Trophoblast cell (in vitro differentiated cells and primary cell): ENCODE results near the gene ALG1L2.
"Not testable (repeated sequence)": the region's sequence is repeated elsewhere in the genome, so short reads cannot be mapped to it uniquely, and the experiment has no call there.

Experiments used
- DNase-seq, 2 donors: peaks; one replicate each; pipeline ENCODE4 v3.0.0-alpha.2; 2016
- H2AFZ ChIP-seq: 2 replicates; pipeline ENCODE4 v1.6.1; 2013; ENCODE audit warnings: low read length, moderate library complexity, mild to moderate bottlenecking; ENCODE audit not compliant: insufficient read depth, poor library complexity
- H2AK5ac ChIP-seq: 2 replicates; pipeline ENCODE4 v1.6.1; 2013; ENCODE audit warnings: mild to moderate bottlenecking, low read length
- H2BK120ac ChIP-seq: 2 replicates; pipeline ENCODE4 v1.6.1; 2013; ENCODE audit warnings: low read length, mild to moderate bottlenecking, moderate library complexity; ENCODE audit not compliant: insufficient read depth, poor library complexity
- H2BK12ac ChIP-seq: 2 replicates; pipeline ENCODE4 v1.6.1; 2013; ENCODE audit warnings: mild to moderate bottlenecking, low read length, moderate library complexity
- H2BK5ac ChIP-seq: 2 replicates; pipeline ENCODE4 v1.6.1; 2013; ENCODE audit warnings: low read length, low read depth, moderate library complexity, mild to moderate bottlenecking; ENCODE audit not compliant: poor library complexity
- H3K14ac ChIP-seq: 2 replicates; pipeline ENCODE4 v1.6.1; 2013; ENCODE audit warnings: mild to moderate bottlenecking, low read length
- H3K18ac ChIP-seq: 2 replicates; pipeline ENCODE4 v1.6.1; 2013; ENCODE audit warnings: mild to moderate bottlenecking, low read length
- H3K23ac ChIP-seq: 2 replicates; pipeline ENCODE4 v1.6.1; 2013; ENCODE audit warnings: low read length
- H3K27ac ChIP-seq: 2 replicates; pipeline ENCODE4 v1.5.1; 2013; ENCODE audit warnings: low read depth, mild to moderate bottlenecking, inconsistent platforms, low read length, moderate library complexity
- H3K27me3 ChIP-seq: 2 replicates; pipeline ENCODE4 v1.6.1; 2013; ENCODE audit warnings: inconsistent platforms, mild to moderate bottlenecking, low read length, moderate library complexity; ENCODE audit not compliant: insufficient read depth
- H3K36me3 ChIP-seq, 2 experiments: 1 replicate in 1 of 2; 2 replicates in 1 of 2; pipeline ENCODE4 v1.6.1; 2013; ENCODE audit warnings: low read length in 2 of 2, mild to moderate bottlenecking in 2 of 2, moderate library complexity in 1 of 2; ENCODE audit not compliant: insufficient read depth in 2 of 2, control insufficient read depth in 1 of 2
- H3K4ac ChIP-seq: 2 replicates; pipeline ENCODE4 v1.6.1; 2013; ENCODE audit warnings: low read depth, mild to moderate bottlenecking, low read length, moderate library complexity
- H3K4me1 ChIP-seq, 2 experiments: 1 replicate in 1 of 2; 2 replicates in 1 of 2; pipeline ENCODE4 v1.6.1; 2013; ENCODE audit warnings: low read length in 2 of 2, mild to moderate bottlenecking in 2 of 2, moderate library complexity in 1 of 2; ENCODE audit not compliant: insufficient read depth in 2 of 2, control insufficient read depth in 1 of 2
- H3K4me2 ChIP-seq: 2 replicates; pipeline ENCODE4 v1.6.1; 2013; ENCODE audit warnings: inconsistent platforms, mild to moderate bottlenecking, low read length, moderate library complexity
- H3K4me3 ChIP-seq: 2 replicates; pipeline ENCODE4 v1.5.1; 2013; ENCODE audit warnings: mild to moderate bottlenecking, low read depth, low read length, inconsistent platforms
- H3K79me1 ChIP-seq: one replicate; pipeline ENCODE4 v1.6.1; 2013; ENCODE audit warnings: low read length
- H3K79me2 ChIP-seq: 2 replicates; pipeline ENCODE4 v1.6.1; 2013; ENCODE audit warnings: low read length, mild to moderate bottlenecking; ENCODE audit not compliant: control insufficient read depth, insufficient read depth, poor library complexity
- H3K9ac ChIP-seq: 2 replicates; pipeline ENCODE4 v1.6.1; 2013; ENCODE audit warnings: mild to moderate bottlenecking, low read length
- H3K9me3 ChIP-seq: 2 replicates; pipeline ENCODE4 v1.6.1; 2013; ENCODE audit warnings: low read depth, mild to moderate bottlenecking, control low read depth, inconsistent platforms, low read length; ENCODE audit not compliant: insufficient read depth
- H4K12ac ChIP-seq: 2 replicates; pipeline ENCODE4 v1.6.1; 2013; ENCODE audit warnings: low read depth, mild to moderate bottlenecking, low read length, moderate library complexity
- H4K8ac ChIP-seq: 2 replicates; pipeline ENCODE4 v1.6.1; 2013; ENCODE audit warnings: low read depth, mild to moderate bottlenecking, low read length, moderate library complexity
- H4K91ac ChIP-seq: one replicate; pipeline ENCODE4 v1.6.1; 2013; ENCODE audit warnings: low read depth, mild to moderate bottlenecking, low read length, moderate library complexity
- WGBS: extraction: QIAGEN DNeasy Blood & Tissue Kit; methylation state at CpG from one replicate; pipeline ENCODE4 v1.1.7; 2013; ENCODE audit warnings: missing lambda C conversion rate; ENCODE audit not compliant: insufficient read length, insufficient coverage; ENCODE audit errors: extremely low coverage; 5-methylcytosine and 5-hydroxymethylcytosine counted together

The ALG1L2 gene

GRCh38 chr3:130125406-130125805 lies 43.8 kb downstream of the ALG1L2 start:
- H4K91ac ChIP-seq, H3K79me1 ChIP-seq, H4K12ac ChIP-seq, H3K79me2 ChIP-seq, H3K4me1 ChIP-seq, H2BK120ac ChIP-seq, H2AK5ac ChIP-seq, H3K27me3 ChIP-seq, H3K4ac ChIP-seq, H3K27ac ChIP-seq, H4K8ac ChIP-seq, H3K4me3 ChIP-seq, H3K14ac ChIP-seq, H3K9ac ChIP-seq, H3K23ac ChIP-seq, H2BK12ac ChIP-seq, H3K18ac ChIP-seq, H3K4me2 ChIP-seq, H2AFZ ChIP-seq, H3K36me3 ChIP-seq, H3K9me3 ChIP-seq, H2BK5ac ChIP-seq: not testable (repeated sequence)
- DNase-seq = peak in 1 of 2 donors; percentile 39
- WGBS = no CpG with 5 or more reads among the region's 2 CpGs

- not testable (repeated sequence) for H3K36me3 ChIP-seq, H3K27me3 ChIP-seq, H4K91ac ChIP-seq, H3K79me2 ChIP-seq, H2BK12ac ChIP-seq, H3K4me1 ChIP-seq, H4K12ac ChIP-seq, H3K14ac ChIP-seq, H4K8ac ChIP-seq, H3K4ac ChIP-seq, H2BK120ac ChIP-seq, H3K9ac ChIP-seq, H3K23ac ChIP-seq, H2BK5ac ChIP-seq, H3K27ac ChIP-seq, H2AK5ac ChIP-seq, DNase-seq, H3K79me1 ChIP-seq, H2AFZ ChIP-seq, H3K9me3 ChIP-seq, H3K4me2 ChIP-seq, H3K18ac ChIP-seq, H3K4me3 ChIP-seq
- no CpG with 5 or more reads among the region's 7 CpGs for WGBS
These were observed 54.7 kb downstream of the ALG1L2 start for GRCh38 chr3:130136337-130136736.

- H2AK5ac ChIP-seq = not testable (repeated sequence)
These were observed 56.1 kb downstream of the ALG1L2 start for GRCh38 chr3:130137685-130138084.

GRCh38 chr3:130138992-130139391 lies 57.4 kb downstream of the ALG1L2 start:
- H2BK5ac ChIP-seq, H3K23ac ChIP-seq, H3K14ac ChIP-seq, H4K91ac ChIP-seq, H2BK12ac ChIP-seq, H3K9me3 ChIP-seq, H3K18ac ChIP-seq, H3K4me2 ChIP-seq, H4K8ac ChIP-seq, H3K79me2 ChIP-seq, H3K27ac ChIP-seq, H3K4me1 ChIP-seq, H2AK5ac ChIP-seq, DNase-seq, H2BK120ac ChIP-seq, H3K36me3 ChIP-seq, H4K12ac ChIP-seq, H2AFZ ChIP-seq, H3K4me3 ChIP-seq, H3K9ac ChIP-seq, H3K4ac ChIP-seq, H3K79me1 ChIP-seq, H3K27me3 ChIP-seq: not testable (repeated sequence)
- WGBS = no CpG with 5 or more reads among the region's 8 CpGs

More at GRCh38 chr3:130137685-130138084, 56.1 kb downstream of the ALG1L2 start:
- not testable (repeated sequence) for H3K9me3 ChIP-seq, H4K91ac ChIP-seq, H3K79me2 ChIP-seq, H2AFZ ChIP-seq, H3K23ac ChIP-seq, H3K4ac ChIP-seq, H3K18ac ChIP-seq, H3K4me3 ChIP-seq, H3K27me3 ChIP-seq, H4K8ac ChIP-seq, H3K27ac ChIP-seq, H2BK5ac ChIP-seq, H2BK12ac ChIP-seq, H3K79me1 ChIP-seq, DNase-seq, H3K36me3 ChIP-seq, H2BK120ac ChIP-seq, H3K4me1 ChIP-seq, H3K14ac ChIP-seq, H4K12ac ChIP-seq, H3K4me2 ChIP-seq, H3K9ac ChIP-seq
- no CpG with 5 or more reads among the region's 2 CpGs for WGBS
